Nephron progenitor cell (in vitro differentiated cells): ENCODE measurements around the gene NCOA6.

Experiments
- DNase-seq: peaks from one replicate; pipeline ENCODE4 v3.0.0; 2021
- H3K27ac Mint-ChIP-seq: 2 replicates; pipeline ENCODE4 v1.8.0; 2021; ENCODE audit warnings: mild to moderate bottlenecking, moderate library complexity, mixed read lengths
- H3K27me3 Mint-ChIP-seq: 2 replicates; pipeline ENCODE4 v1.8.0; 2021; ENCODE audit warnings: mild to moderate bottlenecking, low read depth, mixed read lengths; ENCODE audit not compliant: poor library complexity
- H3K36me3 Mint-ChIP-seq: 2 replicates; pipeline ENCODE4 v1.8.0; 2021; ENCODE audit warnings: low read depth, mixed read lengths
- H3K4me1 Mint-ChIP-seq: 2 replicates; pipeline ENCODE4 v1.8.0; 2021; ENCODE audit warnings: mixed read lengths
- H3K4me3 Mint-ChIP-seq: 2 replicates; pipeline ENCODE4 v1.8.0; 2021; ENCODE audit warnings: mild to moderate bottlenecking, moderate library complexity, mixed read lengths
- H3K9me3 Mint-ChIP-seq: 2 replicates; pipeline ENCODE4 v1.8.0; 2021; ENCODE audit warnings: mild to moderate bottlenecking, moderate library complexity, mixed read lengths
- CTCF ChIP-seq: fragments of 200-600 bp; sonication (generic); IDR thresholded peaks from 2 replicates; pipeline ENCODE4 v1.5.0; 2021; ENCODE audit warnings: antibody characterized with exemption

Gene NCOA6

GRCh38 chr20:34859826-34860545, 34.5 kb upstream of the NCOA6 start:
- H3K36me3 Mint-ChIP-seq, result peaks cover 21% of the 10 kb centered on the region
- no peak overlapping the region for H3K4me3 Mint-ChIP-seq
- no peak for TF ChIP-seq CTCF
- H3K27me3 Mint-ChIP-seq, result peaks cover 6% of the 10 kb centered on the region
- no peak for DNase-seq
- peaks cover 13% of the 10 kb centered on the region for H3K4me1 Mint-ChIP-seq
- no peak overlapping the region for H3K27ac Mint-ChIP-seq
- no peaks in the 10 kb centered on the region for H3K9me3 Mint-ChIP-seq

DNA sequence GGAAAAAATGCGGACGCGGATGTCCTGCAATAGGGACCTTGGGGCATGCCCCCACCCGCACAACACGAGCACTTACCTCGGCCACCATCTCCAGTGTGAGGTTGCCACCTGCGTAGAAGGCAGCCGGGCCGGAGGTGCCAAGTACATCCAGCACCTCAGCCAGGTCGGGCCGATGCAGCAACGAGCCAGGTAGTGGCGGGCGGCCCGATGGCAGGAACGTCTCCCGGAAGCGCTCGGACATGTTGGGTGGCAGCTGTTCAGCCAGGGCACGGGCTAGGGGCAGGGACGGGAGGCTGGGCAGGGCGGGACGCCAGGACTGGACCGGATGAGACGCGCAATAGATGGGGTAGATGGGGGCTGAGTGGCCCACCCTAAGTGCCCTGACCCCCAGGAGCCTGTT, 33.9 kb upstream of the NCOA6 start:
- no peaks in the 10 kb centered on the region for H3K9me3 Mint-ChIP-seq
- H3K27ac Mint-ChIP-seq, result no peak overlapping the region
- H3K4me3 Mint-ChIP-seq, result no peak overlapping the region
- peaks cover 13% of the 10 kb centered on the region for H3K4me1 Mint-ChIP-seq
- H3K36me3 Mint-ChIP-seq, result peaks cover 23% of the 10 kb centered on the region
- DNase-seq, result no peak
- no peak for TF ChIP-seq CTCF
- H3K27me3 Mint-ChIP-seq, result peaks cover 6% of the 10 kb centered on the region

- Mint-ChIP-seq H3K4me3 (no peak overlapping the region), H3K4me1 (no peaks in the 10 kb centered on the region), H3K27me3 (peaks cover 2% of the 10 kb centered on the region), H3K36me3 (peaks cover 24% of the 10 kb centered on the region), H3K9me3 (no peaks in the 10 kb centered on the region), H3K27ac (no peak overlapping the region)
- DNase-seq, result no peak
- no peak for TF ChIP-seq CTCF
Measured at GRCh38 chr20:34852298-34852697, 26.8 kb upstream of the NCOA6 start.

DNA sequence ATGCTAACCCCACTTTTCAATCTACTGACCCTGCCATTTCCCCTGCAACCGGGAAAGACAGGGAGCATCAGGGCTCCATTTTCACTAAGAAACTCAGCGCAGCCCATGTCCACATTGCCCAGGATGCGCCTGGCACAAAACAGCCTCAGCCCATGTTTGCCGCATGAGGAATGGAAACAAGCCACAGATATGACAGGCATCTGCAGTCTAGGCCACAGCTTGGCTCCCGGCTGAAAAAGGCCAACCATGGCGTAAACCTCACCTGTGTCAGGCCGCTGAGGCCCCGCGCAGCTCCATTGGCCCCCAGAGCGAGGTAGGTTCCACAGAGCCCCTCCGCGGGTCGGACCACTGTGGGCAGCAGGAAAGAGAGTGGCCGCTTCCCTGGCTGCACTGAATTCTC, 25.5 kb upstream of the NCOA6 start:
- Mint-ChIP-seq H3K4me3 (no peak overlapping the region), H3K27me3 (no peaks in the 10 kb centered on the region), H3K9me3 (no peaks in the 10 kb centered on the region), H3K4me1 (no peaks in the 10 kb centered on the region), H3K27ac (no peak overlapping the region), H3K36me3 (peaks cover 32% of the 10 kb centered on the region)
- DNase-seq, result no peak
- no peak for TF ChIP-seq CTCF

- Mint-ChIP-seq H3K36me3 (peaks cover 23% of the 10 kb centered on the region), H3K9me3 (no peaks in the 10 kb centered on the region)
- no peak for DNase-seq
Measured at GRCh38 chr20:34849778-34850177, 24.3 kb upstream of the NCOA6 start.

More at GRCh38 chr20:34849778-34850177, 24.3 kb upstream of the NCOA6 start:
- H3K4me1 Mint-ChIP-seq, result no peaks in the 10 kb centered on the region
- no peak overlapping the region for H3K4me3 Mint-ChIP-seq
- TF ChIP-seq CTCF, result no peak
- H3K27me3 Mint-ChIP-seq, result no peaks in the 10 kb centered on the region
- no peak overlapping the region for H3K27ac Mint-ChIP-seq
